ENCODE data around the gene TMEM213.

Gene TMEM213

DNA sequence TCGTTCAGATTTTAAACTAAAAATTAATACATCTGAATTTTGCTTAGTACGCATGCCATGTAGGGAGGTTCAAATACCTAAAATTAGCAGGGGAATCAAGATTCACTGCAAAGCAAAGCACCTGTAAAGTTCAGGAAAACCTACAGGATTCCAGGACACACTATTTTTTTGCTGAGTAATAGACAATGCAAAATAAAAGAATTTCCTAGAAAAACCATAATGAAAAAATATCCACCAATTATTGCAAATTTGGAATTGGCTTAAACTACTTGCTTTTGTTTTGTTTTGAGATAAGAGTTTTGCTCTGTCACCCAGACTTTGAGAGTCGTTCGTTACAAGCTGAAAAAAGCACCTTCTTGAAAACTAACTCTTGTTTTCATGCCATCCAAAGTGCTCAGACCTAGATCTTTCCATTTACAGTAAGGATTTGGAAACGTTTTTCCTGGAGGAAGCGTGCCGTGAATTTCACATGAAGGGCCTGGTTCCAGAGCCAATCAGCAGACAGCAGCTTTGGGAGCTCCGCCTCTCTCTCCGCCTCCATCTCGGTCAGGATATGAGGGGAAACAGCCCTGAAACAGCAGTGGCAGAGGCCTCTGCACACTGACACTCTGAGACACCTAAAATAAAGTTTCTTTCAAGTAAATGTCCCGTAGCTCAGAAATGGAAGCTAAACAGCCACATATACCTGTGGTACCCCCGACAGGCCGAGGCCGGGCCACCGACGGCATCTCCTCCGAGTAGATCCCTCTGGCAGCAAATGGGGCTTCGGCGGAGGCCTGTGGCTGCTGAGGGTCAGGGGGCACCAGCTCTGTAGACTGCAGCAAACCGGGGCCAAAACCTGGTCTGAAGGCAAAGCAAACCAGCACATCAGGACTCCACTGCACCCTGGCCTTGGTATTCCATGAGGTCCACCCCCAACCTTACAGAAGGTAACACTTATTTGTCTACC is 46.1 kb downstream of the TMEM213 start:
- no peak for TF ChIP-seq EZH2phosphoT487 (IDR thresholded peaks at IDR 0.05; ENCODE audit: borderline replicate concordance, low read length)
- TF ChIP-seq, protein P1, sequence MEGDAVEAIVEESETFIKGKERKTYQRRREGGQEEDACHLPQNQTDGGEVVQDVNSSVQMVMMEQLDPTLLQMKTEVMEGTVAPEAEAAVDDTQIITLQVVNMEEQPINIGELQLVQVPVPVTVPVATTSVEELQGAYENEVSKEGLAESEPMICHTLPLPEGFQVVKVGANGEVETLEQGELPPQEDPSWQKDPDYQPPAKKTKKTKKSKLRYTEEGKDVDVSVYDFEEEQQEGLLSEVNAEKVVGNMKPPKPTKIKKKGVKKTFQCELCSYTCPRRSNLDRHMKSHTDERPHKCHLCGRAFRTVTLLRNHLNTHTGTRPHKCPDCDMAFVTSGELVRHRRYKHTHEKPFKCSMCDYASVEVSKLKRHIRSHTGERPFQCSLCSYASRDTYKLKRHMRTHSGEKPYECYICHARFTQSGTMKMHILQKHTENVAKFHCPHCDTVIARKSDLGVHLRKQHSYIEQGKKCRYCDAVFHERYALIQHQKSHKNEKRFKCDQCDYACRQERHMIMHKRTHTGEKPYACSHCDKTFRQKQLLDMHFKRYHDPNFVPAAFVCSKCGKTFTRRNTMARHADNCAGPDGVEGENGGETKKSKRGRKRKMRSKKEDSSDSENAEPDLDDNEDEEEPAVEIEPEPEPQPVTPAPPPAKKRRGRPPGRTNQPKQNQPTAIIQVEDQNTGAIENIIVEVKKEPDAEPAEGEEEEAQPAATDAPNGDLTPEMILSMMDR (IDR thresholded peaks at IDR 0.05; ENCODE audit: low read depth, low read length, poor library complexity, severe bottlenecking) = no peak
- H3K4me2 ChIP-seq (ENCODE audit: low read length) = no peak overlapping the region
- no peaks in the 10 kb centered on the region for H3K27me3 ChIP-seq (ENCODE audit: control insufficient read depth, low read length)
- H3K36me3 ChIP-seq (ENCODE audit: control insufficient read depth, low read length) = no peaks in the 10 kb centered on the region
- no peak overlapping the region for H3K27ac ChIP-seq (ENCODE audit: low read depth, low read length)
- no peaks in the 10 kb centered on the region for H3K4me1 ChIP-seq (ENCODE audit: control insufficient read depth, low read length)
- H3K9me3 ChIP-seq (ENCODE audit: control insufficient read depth, insufficient read depth, low read length) = no peaks in the 10 kb centered on the region
- H3K9me2 ChIP-seq (replicated peaks; ENCODE audit: control insufficient read depth, low read length) = no peaks in the 10 kb centered on the region
- no peaks in the 10 kb centered on the region for H3K79me2 ChIP-seq (ENCODE audit: control insufficient read depth, low read length)
- H3F3A ChIP-seq (ENCODE audit: control insufficient read depth, insufficient read depth) = no peaks in the 10 kb centered on the region
- H4K20me1 ChIP-seq (ENCODE audit: control insufficient read depth, insufficient read depth, low read depth, low read length) = no peaks in the 10 kb centered on the region
- no peak overlapping the region for H3K4me3 ChIP-seq (ENCODE audit: low read length)

DNA sequence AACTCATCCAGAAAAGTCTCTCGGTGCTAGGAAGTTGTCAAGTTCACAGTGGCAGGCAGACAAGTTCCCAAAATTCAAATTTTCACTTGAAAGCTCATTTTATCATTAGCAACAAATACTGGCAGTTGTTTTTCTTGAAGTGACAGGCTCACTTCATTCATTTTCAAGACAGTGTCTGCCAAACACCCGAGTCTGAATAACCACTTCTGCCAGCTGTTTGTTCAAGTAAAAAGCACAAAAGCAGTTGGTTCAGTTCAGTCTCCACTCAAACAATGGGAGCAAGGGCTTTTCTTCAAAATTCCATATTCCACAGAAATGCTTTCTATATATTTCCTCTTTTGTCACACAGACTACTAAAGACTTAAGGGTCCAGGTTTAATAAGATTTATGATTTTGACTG is 47.9 kb downstream of the TMEM213 start:
- no peaks in the 10 kb centered on the region for H3K9me3 ChIP-seq (ENCODE audit: control insufficient read depth, insufficient read depth, low read length)
- H3K27me3 ChIP-seq (ENCODE audit: control insufficient read depth, low read length) = no peaks in the 10 kb centered on the region
- TF ChIP-seq, protein P1 (IDR thresholded peaks at IDR 0.05; ENCODE audit: low read depth, low read length, poor library complexity, severe bottlenecking) = no peak
- no peak for TF ChIP-seq EZH2phosphoT487 (IDR thresholded peaks at IDR 0.05; ENCODE audit: borderline replicate concordance, low read length)
- no peak overlapping the region for H3K4me2 ChIP-seq (ENCODE audit: low read length)
- no peak overlapping the region for H3K27ac ChIP-seq (ENCODE audit: low read depth, low read length)
- no peaks in the 10 kb centered on the region for H3K79me2 ChIP-seq (ENCODE audit: control insufficient read depth, low read length)
- no peaks in the 10 kb centered on the region for H4K20me1 ChIP-seq (ENCODE audit: control insufficient read depth, insufficient read depth, low read depth, low read length)
- H3F3A ChIP-seq (ENCODE audit: control insufficient read depth, insufficient read depth) = no peaks in the 10 kb centered on the region
- H3K4me1 ChIP-seq (ENCODE audit: control insufficient read depth, low read length) = no peaks in the 10 kb centered on the region
- no peaks in the 10 kb centered on the region for H3K36me3 ChIP-seq (ENCODE audit: control insufficient read depth, low read length)
- no peak overlapping the region for H3K4me3 ChIP-seq (ENCODE audit: low read length)
- H3K9me2 ChIP-seq (replicated peaks; ENCODE audit: control insufficient read depth, low read length) = no peaks in the 10 kb centered on the region

DNA sequence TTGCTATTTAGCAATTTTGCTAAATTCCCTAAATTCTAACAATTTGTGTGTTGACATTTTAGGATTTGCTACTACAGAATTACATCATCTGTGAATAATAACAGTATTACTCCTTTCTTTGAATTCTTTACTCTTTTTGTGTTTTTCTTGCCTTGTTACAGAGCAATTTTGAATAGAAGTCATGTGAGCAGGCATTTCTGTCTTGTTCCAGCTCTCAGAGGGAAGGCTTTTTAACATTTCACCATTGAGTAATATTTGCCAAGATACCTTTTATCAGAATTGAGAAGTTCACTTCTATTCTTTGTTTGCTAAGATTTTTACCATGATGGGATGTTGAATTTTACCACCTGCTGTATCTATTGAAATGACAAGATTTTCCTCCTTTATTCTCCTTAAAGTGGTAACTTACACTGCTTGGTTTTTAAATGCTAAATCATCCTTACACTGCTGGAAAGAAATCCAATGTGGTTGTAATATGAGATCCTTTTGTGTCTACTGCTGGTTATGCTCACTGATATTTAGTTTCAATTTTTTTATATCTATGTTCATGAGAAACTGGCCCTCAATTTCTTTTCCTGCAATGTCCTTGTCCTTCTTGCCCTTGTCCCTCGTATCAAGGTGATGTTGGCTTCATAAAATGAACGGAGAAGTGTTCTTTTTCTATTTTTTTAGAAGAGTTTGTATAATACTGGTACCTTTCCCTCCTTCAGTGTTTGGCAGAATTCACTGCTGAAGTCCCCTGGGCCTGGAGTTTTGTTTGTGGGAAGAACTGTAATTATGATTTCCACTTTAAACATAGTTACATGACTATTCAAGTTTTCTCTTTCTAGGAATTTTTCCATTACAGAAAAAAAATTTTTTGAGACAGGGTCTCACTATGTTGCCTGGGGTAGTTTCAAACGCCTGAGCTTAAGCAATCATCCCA is 50.5 kb downstream of the TMEM213 start:
- Histone ChIP-seq H3F3A (ENCODE audit: control insufficient read depth, insufficient read depth) (no peaks in the 10 kb centered on the region), H3K9me3 (ENCODE audit: control insufficient read depth, insufficient read depth, low read length) (no peaks in the 10 kb centered on the region), H3K4me1 (ENCODE audit: control insufficient read depth, low read length) (no peaks in the 10 kb centered on the region), H3K4me3 (ENCODE audit: low read length) (no peak overlapping the region), H3K4me2 (ENCODE audit: low read length) (no peak overlapping the region), H3K27me3 (ENCODE audit: control insufficient read depth, low read length) (peaks cover 9% of the 10 kb centered on the region; the same call in 1 of the 2 replicates), H3K9me2 (replicated peaks; ENCODE audit: control insufficient read depth, low read length) (no peaks in the 10 kb centered on the region), H3K27ac (ENCODE audit: low read depth, low read length) (no peak overlapping the region), H3K79me2 (ENCODE audit: control insufficient read depth, low read length) (no peaks in the 10 kb centered on the region), H4K20me1 (ENCODE audit: control insufficient read depth, insufficient read depth, low read depth, low read length) (no peaks in the 10 kb centered on the region), H3K36me3 (ENCODE audit: control insufficient read depth, low read length) (no peaks in the 10 kb centered on the region)
- no peak for TF ChIP-seq EZH2phosphoT487 (IDR thresholded peaks at IDR 0.05; ENCODE audit: borderline replicate concordance, low read length)
- TF ChIP-seq, protein P1 (IDR thresholded peaks at IDR 0.05; ENCODE audit: low read depth, low read length, poor library complexity, severe bottlenecking) = no peak

Measured in DOHH2 (cell line).